Psoas muscle (tissue), 8 donors: ENCODE results near the gene TULP4. TPM values are rescaled to one million over a fixed set of nuclear protein-coding genes. Genes with fewer than 3 reads are reported as not detected.

Experiments
- ATAC-seq, 4 donors: fragments of 200-7000 bp; cut with Tn5 transposase; one replicate each; pipeline ENCODE4 v1.9.1; 2020; ENCODE audit warnings: moderate library complexity in 3 of 4, mild to moderate bottlenecking in 2 of 4
- DNase-seq, 2 donors: peaks; one replicate each; pipeline ENCODE4 v3.0.0-alpha.2; 2020
- H3K27ac ChIP-seq: fragments of 200-600 bp; one replicate; pipeline ENCODE4 v1.8.0; 2022
- H3K27me3 ChIP-seq, 3 donors: fragments of 200-600 bp in 1 of 3; one replicate each; pipeline versions ENCODE4 v1.6.1 to v1.8.0; 2013 to 2022; ENCODE audit warnings: low read length in 2 of 3, mild to moderate bottlenecking in 2 of 3, moderate library complexity in 1 of 3; ENCODE audit not compliant: insufficient read depth in 3 of 3
- H3K36me3 ChIP-seq, 2 donors: fragments of 200-600 bp in 1 of 2; one replicate each; pipeline versions ENCODE4 v1.6.1 to v1.8.0; 2013 to 2022; ENCODE audit warnings: low read depth in 1 of 2, mild to moderate bottlenecking in 1 of 2, moderate library complexity in 1 of 2; ENCODE audit not compliant: insufficient read depth in 1 of 2
- H3K4me1 ChIP-seq: fragments of 200-600 bp; one replicate; pipeline ENCODE4 v1.8.0; 2022
- H3K4me3 ChIP-seq: fragments of 200-600 bp; one replicate; pipeline ENCODE4 v1.8.0; 2022; ENCODE audit warnings: mild to moderate bottlenecking
- H3K9me3 ChIP-seq: fragments of 200-600 bp; one replicate; pipeline ENCODE4 v1.8.0; 2022
- WGBS, 3 donors: extraction: QIAGEN DNeasy Blood & Tissue Kit; methylation state at CpG; one replicate each; pipeline versions ENCODE4 v1.1.6 to v1.1.7; 2013; 5-methylcytosine and 5-hydroxymethylcytosine counted together
- intact Hi-C, 2 donors: fragments of 100-400 bp; cut with DNase I; formaldehyde crosslinking; loops; one replicate each; pipeline versions ENCODE4 v1.11.0 to v1.14.2; 2022
- polyA plus RNA-seq, 3 donors: library from polyadenylated mRNA; stranded (reverse); fragments of 200-250 nt; gene quantifications; one replicate each; pipeline ENCODE4 v1.2.3, GENCODE V29; 2013
- total RNA-seq, 4 donors: library from RNA; stranded (reverse); fragmentation: NEBNext Ultra II Directional in 2 of 4; extraction: Animal tissue kit (Norgen Biotek cat#: 25700) in 2 of 4; gene quantifications; one replicate each; pipeline versions ENCODE4 v1.2.1 to v1.2.4, GENCODE V29; 2021 to 2023
- TF ChIP-seq, protein P1 (sequence below): fragments of 200-600 bp; IDR thresholded peaks from one replicate; pipeline ENCODE4 v1.8.0; 2022; ENCODE audit warnings: antibody characterized with exemption
- donor health status: healthy with polysubstance abuse.
- donor health status: DM: no; HTN: no; CAD: no; lungs with moderate emphysema.
- donor health status: Bipolar disorder and iron deficiency.
- donor health status: healthy.
- donor health status: DM: yes; HTN: yes; CAD: no.
- donor health status: DM: no; HTN: no; CAD: no.
- donor health status: DM: no; HTN: no; CAD: no.
- donor health status: DM: yes; HTN: yes; CAD: no.

The TULP4 gene
- total and polyA plus RNA-seq, 7 donors, result 2.2 to 103 (median 63.2) TPM

DNA sequence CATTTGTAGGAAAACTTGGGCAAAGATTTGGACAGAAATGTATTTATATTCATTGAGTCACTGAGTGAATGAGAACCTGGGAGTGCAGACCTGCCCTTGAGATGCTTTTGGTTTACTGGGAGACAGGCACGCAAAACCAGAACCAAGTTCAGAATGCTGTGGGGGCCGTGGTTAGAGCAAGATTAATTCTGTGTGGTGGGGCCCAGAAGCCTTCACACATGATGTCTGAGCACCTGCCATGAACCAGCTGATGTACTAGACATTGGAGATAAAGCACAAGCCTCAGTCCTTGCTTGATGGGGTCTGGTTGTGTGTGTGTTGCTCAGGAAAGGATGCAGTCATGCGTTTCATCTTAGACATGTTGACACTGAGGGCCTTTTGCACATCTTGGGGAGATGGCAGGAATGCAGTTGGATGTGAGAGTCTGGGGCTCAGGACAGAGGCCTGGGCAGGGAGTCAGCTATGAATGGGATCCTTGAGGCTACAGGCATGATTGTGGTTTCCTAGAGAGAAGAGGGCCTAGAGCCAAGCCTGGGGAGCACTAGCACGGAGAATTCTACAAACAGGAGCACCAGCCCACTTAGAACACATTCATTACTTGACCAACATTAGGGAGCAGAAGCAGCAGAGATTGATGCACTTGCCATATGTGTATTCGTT is 133.3 kb downstream of the TULP4 start:
- no peak for DNase-seq
- no peaks in the 10 kb centered on the region for H3K27me3 ChIP-seq
- 88 to 94% (median 90%) methylated on average over 5 of the region's 5 CpGs for WGBS, 3 donors
- H3K27ac ChIP-seq, result no peak overlapping the region
- intact Hi-C loops, result no loop called here
- ATAC-seq, result no peak
- H3K4me1 ChIP-seq, result no peaks in the 10 kb centered on the region
- no peaks in the 10 kb centered on the region for H3K9me3 ChIP-seq
- H3K36me3 ChIP-seq, result peaks cover 0 to 11% of the 10 kb centered on the region in 2 donors
- no peak overlapping the region for H3K4me3 ChIP-seq
- TF ChIP-seq, protein P1, sequence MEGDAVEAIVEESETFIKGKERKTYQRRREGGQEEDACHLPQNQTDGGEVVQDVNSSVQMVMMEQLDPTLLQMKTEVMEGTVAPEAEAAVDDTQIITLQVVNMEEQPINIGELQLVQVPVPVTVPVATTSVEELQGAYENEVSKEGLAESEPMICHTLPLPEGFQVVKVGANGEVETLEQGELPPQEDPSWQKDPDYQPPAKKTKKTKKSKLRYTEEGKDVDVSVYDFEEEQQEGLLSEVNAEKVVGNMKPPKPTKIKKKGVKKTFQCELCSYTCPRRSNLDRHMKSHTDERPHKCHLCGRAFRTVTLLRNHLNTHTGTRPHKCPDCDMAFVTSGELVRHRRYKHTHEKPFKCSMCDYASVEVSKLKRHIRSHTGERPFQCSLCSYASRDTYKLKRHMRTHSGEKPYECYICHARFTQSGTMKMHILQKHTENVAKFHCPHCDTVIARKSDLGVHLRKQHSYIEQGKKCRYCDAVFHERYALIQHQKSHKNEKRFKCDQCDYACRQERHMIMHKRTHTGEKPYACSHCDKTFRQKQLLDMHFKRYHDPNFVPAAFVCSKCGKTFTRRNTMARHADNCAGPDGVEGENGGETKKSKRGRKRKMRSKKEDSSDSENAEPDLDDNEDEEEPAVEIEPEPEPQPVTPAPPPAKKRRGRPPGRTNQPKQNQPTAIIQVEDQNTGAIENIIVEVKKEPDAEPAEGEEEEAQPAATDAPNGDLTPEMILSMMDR, result no peak

DNA sequence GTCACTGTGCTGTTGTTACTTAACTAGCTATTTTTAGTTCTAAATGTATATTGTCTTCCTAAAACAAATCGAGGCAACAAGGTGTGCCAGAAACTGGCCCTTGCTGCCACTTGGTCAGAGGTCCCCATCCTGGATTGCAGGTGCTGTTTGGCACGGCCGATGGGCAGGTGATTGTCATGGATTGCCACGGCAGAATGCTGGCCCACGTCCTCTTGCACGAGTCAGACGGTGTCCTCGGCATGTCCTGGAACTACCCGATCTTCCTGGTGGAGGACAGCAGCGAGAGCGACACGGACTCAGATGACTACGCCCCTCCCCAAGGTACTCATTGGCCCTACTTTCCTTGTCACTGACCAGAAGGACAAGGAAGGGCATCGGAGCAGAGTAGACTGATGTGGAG is 136.6 kb downstream of the TULP4 start:
- Histone ChIP-seq H3K9me3 (no peaks in the 10 kb centered on the region), H3K4me3 (no peak overlapping the region), H3K36me3 (peaks cover 2 to 27% of the 10 kb centered on the region in 2 donors), H3K27me3 (no peaks in the 10 kb centered on the region), H3K27ac (no peak overlapping the region), H3K4me1 (no peaks in the 10 kb centered on the region)
- ATAC-seq (no peak), DNase-seq (no peak)
- WGBS, 3 donors, result 82 to 92% (median 87%) methylated on average over 14 of the region's 14 CpGs
- intact Hi-C loops, result no loop called here
- TF ChIP-seq, protein P1, result no peak

DNA sequence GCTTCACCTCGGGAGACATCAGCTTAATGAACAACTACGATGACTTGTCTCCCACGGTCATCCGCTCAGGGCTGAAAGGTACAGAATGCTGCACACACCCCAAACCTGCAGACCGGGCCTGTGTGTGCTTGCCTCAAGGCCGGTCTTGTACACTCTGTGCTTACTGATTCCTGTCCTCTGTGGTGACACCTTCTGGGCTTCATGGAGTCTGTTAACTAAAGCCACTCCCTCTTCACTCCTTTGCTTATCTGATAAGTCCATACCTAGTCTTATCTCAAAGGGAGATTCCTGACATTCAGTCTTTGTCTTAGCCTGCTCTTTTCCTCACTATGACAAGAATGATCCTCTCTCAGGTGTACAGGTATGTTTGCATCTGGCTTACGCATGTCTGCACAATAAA is 139.9 kb downstream of the TULP4 start:
- Histone ChIP-seq H3K27me3 (no peaks in the 10 kb centered on the region), H3K9me3 (no peaks in the 10 kb centered on the region), H3K27ac (no peak overlapping the region), H3K36me3 (peaks cover 2 to 29% of the 10 kb centered on the region in 2 donors), H3K4me1 (no peaks in the 10 kb centered on the region), H3K4me3 (no peak overlapping the region)
- 94 to 97% (median 95%) methylated on average over 7 of the region's 7 CpGs for WGBS, 3 donors
- TF ChIP-seq, protein P1, result no peak
- ATAC-seq (no peak), DNase-seq (no peak)
- intact Hi-C loops, result no loop called here

DNA sequence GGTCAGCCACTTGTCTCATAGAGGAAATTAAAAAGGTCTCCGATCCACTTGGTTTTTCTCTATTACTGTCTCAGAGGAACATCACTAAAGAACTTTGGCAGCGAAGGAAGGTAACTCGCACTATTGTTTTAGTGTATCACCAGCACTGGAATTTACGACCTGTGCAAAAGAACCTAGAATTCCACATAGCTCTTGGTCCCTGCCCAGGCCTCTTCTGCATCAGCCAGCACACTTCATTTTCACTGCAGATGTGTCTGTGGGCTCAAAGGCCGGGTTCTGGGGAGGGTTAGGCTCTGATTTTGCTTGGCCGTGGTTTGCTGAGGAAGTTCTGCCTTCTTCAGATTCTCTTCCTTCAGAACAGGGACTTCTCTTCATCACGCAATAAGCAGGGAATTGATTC is 144.9 kb downstream of the TULP4 start:
- H3K36me3 ChIP-seq, result peaks cover 2 to 41% of the 10 kb centered on the region in 2 donors
- 88 to 92% (median 92%) methylated on average over 7 of the region's 7 CpGs for WGBS, 3 donors
- no peaks in the 10 kb centered on the region for H3K9me3 ChIP-seq
- no peaks in the 10 kb centered on the region for H3K4me1 ChIP-seq
- DNase-seq (no peak), ATAC-seq (no peak)
- TF ChIP-seq, protein P1, result no peak
- no peaks in the 10 kb centered on the region for H3K27me3 ChIP-seq
- intact Hi-C loops, result no loop called here
- H3K4me3 ChIP-seq, result no peak overlapping the region
- no peak overlapping the region for H3K27ac ChIP-seq
